ENCODE data around the gene CCDC124. TPM values are rescaled to one million over a fixed set of nuclear protein-coding genes. Genes with fewer than 3 reads are reported as not detected.

Gene CCDC124
- total and polyA plus RNA-seq, 2 of the 4 experiments (the other 2 are of a cell fraction): 30.1 to 112 TPM

DNA sequence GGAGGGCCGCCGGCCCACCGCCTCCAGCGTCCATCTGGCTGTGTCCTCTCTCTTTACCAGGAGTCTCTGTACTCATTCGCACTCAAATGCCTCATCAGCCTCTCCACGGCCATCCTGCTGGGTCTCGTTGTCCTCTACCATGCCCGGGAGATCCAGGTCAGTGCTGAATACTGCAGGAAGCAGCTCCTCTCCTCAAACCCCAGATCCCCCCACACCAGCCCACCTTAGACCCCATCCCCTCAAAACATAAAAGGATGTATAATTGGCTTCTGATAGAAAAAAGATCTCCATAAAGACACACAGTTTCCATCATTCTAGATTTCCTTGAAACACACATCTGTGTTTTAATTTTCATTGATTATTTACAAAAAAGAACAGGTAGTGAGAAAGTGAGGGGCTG lies 42.2 kb downstream of the CCDC124 start:
- intact Hi-C loops (cut with micrococcal nuclease) (no loop called here), dilution Hi-C loops (cut with HindIII; ENCODE audit: low sequenced_read_pairs, unreplicated experiment) (no loop called here), in situ Hi-C loops (cut with MboI; ENCODE audit: low sequenced_read_pairs) (no loop called here)
- Histone ChIP-seq H3K79me1 (ENCODE audit: low read depth in 1 of 2, low read length in 2 of 2) (no peaks in the 10 kb centered on the region), H3K9ac (ENCODE audit: low read depth, low read length) (no peak overlapping the region), H2AK9ac (replicated peaks; ENCODE audit: low read depth, low read length, poor library complexity) (no peak overlapping the region), H3K4me1 (ENCODE audit: control insufficient read depth, insufficient read depth, low read length) (no peaks in the 10 kb centered on the region), H2BK15ac (ENCODE audit: low read depth, low read length) (no peak overlapping the region), H3K56ac (ENCODE audit: extremely low read depth, insufficient read depth, low read length) (no peak overlapping the region), H2AK5ac (ENCODE audit: low read depth, low read length) (no peak overlapping the region), H3K27ac (ENCODE audit: insufficient read depth, low read length) (no peak overlapping the region), H3K18ac (ENCODE audit: low read depth, low read length) (no peak overlapping the region), H3K23ac (ENCODE audit: low read depth, low read length) (no peak overlapping the region), H3K4me2 (ENCODE audit: low read depth, low read length) (no peak overlapping the region), H3K36me3 (ENCODE audit: control insufficient read depth, insufficient read depth, low read length) (no peaks in the 10 kb centered on the region), H3K27me3 (ENCODE audit: control insufficient read depth, insufficient read depth, low read length) (peaks cover 22% of the 10 kb centered on the region), H2AFZ (replicated peaks; ENCODE audit: low read length, poor library complexity) (peak overlapping the region; percentile 33), H4K91ac (ENCODE audit: insufficient read depth, low read depth, low read length) (no peak overlapping the region), H4K8ac (ENCODE audit: low read depth in 2 of 2, low read length in 2 of 2) (no peak overlapping the region), H2BK20ac (ENCODE audit: low read depth, low read length) (no peak overlapping the region), H3K4ac (ENCODE audit: low read depth, low read length) (no peak overlapping the region), H3K4me3 (ENCODE audit: insufficient read depth, low read depth, low read length) (no peak overlapping the region), H2BK120ac (ENCODE audit: low read depth, low read length) (no peak overlapping the region), H3K9me3 (ENCODE audit: control insufficient read depth, insufficient read depth, low read length) (no peaks in the 10 kb centered on the region), H2BK5ac (ENCODE audit: low read depth, low read length, poor library complexity, severe bottlenecking) (no peak overlapping the region), H3K14ac (replicated peaks; ENCODE audit: low read depth, low read length) (no peak overlapping the region), H4K5ac (ENCODE audit: low read depth, low read length) (no peak overlapping the region), H4K20me1 (ENCODE audit: insufficient read depth, low read length) (no peaks in the 10 kb centered on the region), H3K9me1 (ENCODE audit: insufficient read depth, low read length) (no peaks in the 10 kb centered on the region)
- DNase-seq (no peak), ATAC-seq (ENCODE audit: low read depth) (no peak)
- POLR2A ChIA-PET (ENCODE audit: unreplicated experiment): interaction anchor here (0.7 kb wide), 1 partner anchor 9 kb away, joined by 4 read pairs; no protein-coding TSS in a partner anchor
- CTCF ChIA-PET: no interaction called here
- whole genome bisulfite sequencing, 2 experiments (ENCODE audit: extremely low coverage in 2 of 2, insufficient read length in 1 of 2): no CpG with 5 or more reads among the region's 8 CpGs
- TF ChIP-seq BHLHE40 (IDR thresholded peaks at IDR 0.05; ENCODE audit: low read depth, low read length): no peak
- no peak for TF ChIP-seq MXI1 (IDR thresholded peaks at IDR 0.05; ENCODE audit: borderline replicate concordance, low read depth, low read length)
- no peak for TF ChIP-seq FOS (IDR thresholded peaks at IDR 0.05; ENCODE audit: low read depth, low read length)
- no peak for TF ChIP-seq CEBPB (IDR thresholded peaks at IDR 0.05; ENCODE audit: low read depth, low read length)
- no TSS peak for BruUV-seq (replicated peaks)

All from IMR-90 (cell line).